Activated B cell treated with CpG ODN at 0.5 μM for 24 hours (primary cell): ENCODE measurements around the gene STIL. TPM values are rescaled to one million over a fixed set of nuclear protein-coding genes. Genes with fewer than 3 reads are reported as not detected.

Source experiments
- ATAC-seq: fragments of 200-7000 bp; cut with Tn5 transposase; one replicate; pipeline ENCODE4 v1.10.0; 2021; ENCODE audit warnings: low read depth, mild to moderate bottlenecking, moderate library complexity
- CTCF ChIA-PET: fragments of 350-600 bp; sonication (Branson Sonifier 250); formaldehyde crosslinking; loops from one replicate; lab custom pipeline; 2021; ENCODE audit warnings: antibody characterized with exemption; lab: Charles Lee
- POLR2A ChIA-PET: fragments of 350-600 bp; sonication (Branson Sonifier 250); formaldehyde crosslinking; loops from one replicate; lab custom pipeline; 2021; ENCODE audit warnings: antibody characterized with exemption; lab: Charles Lee
- DNase-seq: peaks from one replicate; pipeline ENCODE4 v3.0.0; 2022
- H3K27ac Mint-ChIP-seq: one replicate; pipeline ENCODE4 v1.8.0; 2020; ENCODE audit warnings: mixed read lengths
- H3K27me3 Mint-ChIP-seq: one replicate; pipeline ENCODE4 v1.8.0; 2021; ENCODE audit warnings: mixed read lengths
- H3K36me3 Mint-ChIP-seq: one replicate; pipeline ENCODE4 v1.8.0; 2021; ENCODE audit warnings: low read depth, mixed read lengths
- H3K4me1 Mint-ChIP-seq: one replicate; pipeline ENCODE4 v1.8.0; 2021; ENCODE audit warnings: mixed read lengths
- H3K4me3 Mint-ChIP-seq: one replicate; pipeline ENCODE4 v1.8.0; 2020; ENCODE audit warnings: mild to moderate bottlenecking, mixed read lengths
- H3K9me3 Mint-ChIP-seq: one replicate; pipeline ENCODE4 v1.8.0; 2020; ENCODE audit warnings: mixed read lengths
- intact Hi-C: fragments of 100-400 bp; cut with micrococcal nuclease; formaldehyde crosslinking; loops from one replicate; pipeline ENCODE4 v1.15.1; 2024
- total RNA-seq: library from RNA; stranded (reverse); gene quantifications from 2 replicates; pipeline ENCODE4 v1.2.3, GENCODE V29; 2022
- TF ChIP-seq, protein P1 (sequence below): fragments of 200-600 bp; IDR thresholded peaks from one replicate; pipeline ENCODE4 v1.8.0; 2022; ENCODE audit warnings: antibody characterized with exemption, mild to moderate bottlenecking

The STIL gene
- total RNA-seq, 1 donor from 2014 or later: 4.2 TPM

- intact Hi-C loops: no loop called here
- ChIA-PET CTCF (no interaction called here), POLR2A (no interaction called here)
- Mint-ChIP-seq H3K4me1 (no peaks in the 10 kb centered on the region), H3K4me3 (no peak overlapping the region), H3K27ac (no peak overlapping the region), H3K27me3 (peaks cover 9% of the 10 kb centered on the region), H3K36me3 (no peaks in the 10 kb centered on the region), H3K9me3 (no peaks in the 10 kb centered on the region)
- ATAC-seq (no peak), DNase-seq (no peak)
- TF ChIP-seq, protein P1, sequence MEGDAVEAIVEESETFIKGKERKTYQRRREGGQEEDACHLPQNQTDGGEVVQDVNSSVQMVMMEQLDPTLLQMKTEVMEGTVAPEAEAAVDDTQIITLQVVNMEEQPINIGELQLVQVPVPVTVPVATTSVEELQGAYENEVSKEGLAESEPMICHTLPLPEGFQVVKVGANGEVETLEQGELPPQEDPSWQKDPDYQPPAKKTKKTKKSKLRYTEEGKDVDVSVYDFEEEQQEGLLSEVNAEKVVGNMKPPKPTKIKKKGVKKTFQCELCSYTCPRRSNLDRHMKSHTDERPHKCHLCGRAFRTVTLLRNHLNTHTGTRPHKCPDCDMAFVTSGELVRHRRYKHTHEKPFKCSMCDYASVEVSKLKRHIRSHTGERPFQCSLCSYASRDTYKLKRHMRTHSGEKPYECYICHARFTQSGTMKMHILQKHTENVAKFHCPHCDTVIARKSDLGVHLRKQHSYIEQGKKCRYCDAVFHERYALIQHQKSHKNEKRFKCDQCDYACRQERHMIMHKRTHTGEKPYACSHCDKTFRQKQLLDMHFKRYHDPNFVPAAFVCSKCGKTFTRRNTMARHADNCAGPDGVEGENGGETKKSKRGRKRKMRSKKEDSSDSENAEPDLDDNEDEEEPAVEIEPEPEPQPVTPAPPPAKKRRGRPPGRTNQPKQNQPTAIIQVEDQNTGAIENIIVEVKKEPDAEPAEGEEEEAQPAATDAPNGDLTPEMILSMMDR: no peak
Observed at GRCh38 chr1:47219590-47220220, 94.2 kb downstream of the STIL start.

- H3K27me3 Mint-ChIP-seq: peaks cover 9% of the 10 kb centered on the region
- intact Hi-C loops: no loop called here
- H3K27ac Mint-ChIP-seq: no peak overlapping the region
- H3K9me3 Mint-ChIP-seq: no peaks in the 10 kb centered on the region
- H3K36me3 Mint-ChIP-seq: no peaks in the 10 kb centered on the region
- no peaks in the 10 kb centered on the region for H3K4me1 Mint-ChIP-seq
- no peak overlapping the region for H3K4me3 Mint-ChIP-seq
- ATAC-seq: no peak
- ChIA-PET POLR2A (no interaction called here), CTCF (no interaction called here)
- TF ChIP-seq, protein P1: no peak
- no peak for DNase-seq
Observed at GRCh38 chr1:47219001-47219400, 94.9 kb downstream of the STIL start.

- TF ChIP-seq, protein P1: no peak
- no peaks in the 10 kb centered on the region for H3K9me3 Mint-ChIP-seq
- no peak overlapping the region for H3K27ac Mint-ChIP-seq
- no peak overlapping the region for H3K4me3 Mint-ChIP-seq
- ATAC-seq (no peak), DNase-seq (no peak)
- H3K27me3 Mint-ChIP-seq: peaks cover 6% of the 10 kb centered on the region
- H3K36me3 Mint-ChIP-seq: no peaks in the 10 kb centered on the region
- POLR2A ChIA-PET: no interaction called here
- no peaks in the 10 kb centered on the region for H3K4me1 Mint-ChIP-seq
- intact Hi-C loops: no loop called here
- CTCF ChIA-PET: no interaction called here
Observed at GRCh38 chr1:47216278-47217059, 97.5 kb downstream of the STIL start.

DNA sequence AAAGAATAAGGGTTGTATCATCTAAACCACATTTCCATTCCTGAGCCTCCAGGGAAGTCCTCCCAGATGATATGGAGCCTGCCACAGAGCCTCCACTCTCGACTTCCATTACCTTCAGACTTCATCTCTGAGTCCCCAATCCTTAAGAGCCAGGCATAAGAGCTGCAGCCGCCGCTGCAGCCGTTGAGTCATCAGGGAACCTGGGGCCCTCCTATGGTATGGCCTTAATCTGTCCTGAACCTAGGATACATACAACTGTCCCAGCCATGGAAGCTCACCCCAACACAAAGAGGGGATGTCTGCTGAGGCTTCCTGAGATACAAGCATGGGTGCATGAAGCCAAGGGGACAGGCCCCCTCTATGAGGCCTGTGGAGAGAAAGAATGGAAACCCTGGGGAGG is 98.2 kb downstream of the STIL start:
- CTCF ChIA-PET: no interaction called here
- Mint-ChIP-seq H3K4me3 (no peak overlapping the region), H3K4me1 (no peaks in the 10 kb centered on the region), H3K27ac (no peak overlapping the region), H3K36me3 (no peaks in the 10 kb centered on the region), H3K9me3 (no peaks in the 10 kb centered on the region), H3K27me3 (peaks cover 3% of the 10 kb centered on the region)
- ATAC-seq (no peak), DNase-seq (no peak)
- TF ChIP-seq, protein P1: no peak
- POLR2A ChIA-PET: no interaction called here
- intact Hi-C loops: no loop called here

GRCh38 chr1:47214549-47214948 is 99.4 kb downstream of the STIL start:
- Mint-ChIP-seq H3K27me3 (peaks cover 8% of the 10 kb centered on the region), H3K4me1 (no peaks in the 10 kb centered on the region), H3K27ac (no peak overlapping the region), H3K4me3 (no peak overlapping the region), H3K36me3 (no peaks in the 10 kb centered on the region), H3K9me3 (no peaks in the 10 kb centered on the region)
- ATAC-seq: no peak
- ChIA-PET CTCF (no interaction called here), POLR2A (no interaction called here)
- intact Hi-C loops: no loop called here
- DNase-seq: no peak
- TF ChIP-seq, protein P1: no peak
